ENCODE results near the gene MCTP1.

Gene MCTP1

GRCh38 chr5:94691291-94691690 lies 593.6 kb downstream of the MCTP1 start:
- DNase-seq = no peak

- DNase-seq = no peak
Observed at GRCh38 chr5:94690778-94691177, 594.1 kb downstream of the MCTP1 start.

GRCh38 chr5:94689908-94690307 lies 595.0 kb downstream of the MCTP1 start:
- no peak for DNase-seq

GRCh38 chr5:94682814-94683520 lies 601.9 kb downstream of the MCTP1 start:
- DNase-seq = no peak

GRCh38 chr5:94675965-94676618 lies 608.8 kb downstream of the MCTP1 start:
- DNase-seq = no peak

GRCh38 chr5:94674490-94675382 lies 610.2 kb downstream of the MCTP1 start:
- no peak for DNase-seq

- no peak for DNase-seq
Observed at GRCh38 chr5:94672746-94673145, 612.1 kb downstream of the MCTP1 start.

GRCh38 chr5:94670726-94671125 lies 614.2 kb downstream of the MCTP1 start:
- DNase-seq = no peak

GRCh38 chr5:94667937-94668336 lies 617.0 kb downstream of the MCTP1 start:
- DNase-seq = no peak

GRCh38 chr5:94661086-94661485 lies 623.8 kb downstream of the MCTP1 start:
- DNase-seq = no peak

GRCh38 chr5:94660506-94660905 lies 624.4 kb downstream of the MCTP1 start:
- DNase-seq = no peak

- DNase-seq = no peak
Observed at GRCh38 chr5:94658272-94658671, 626.6 kb downstream of the MCTP1 start.
